Esophagus squamous epithelium (tissue), 5 donors: ENCODE measurements around the gene SVIL. TPM values are rescaled to one million over a fixed set of nuclear protein-coding genes. Genes with fewer than 3 reads are reported as not detected.
A peak's percentile ranks its signal among the peaks of the same experiment; 100 is the strongest.

Experiments used
- DNase-seq: peaks from one replicate; lab custom pipeline; 2025; lab: John Stamatoyannopoulos, UW
- H3K27ac ChIP-seq, 4 donors: fragments of 200-600 bp; sonication (generic); one replicate each; pipeline ENCODE4 v1.5.1; 2016 to 2019; ENCODE audit warnings: mild to moderate bottlenecking in 1 of 4
- H3K27me3 ChIP-seq, 4 donors: fragments of 200-600 bp; sonication (generic); 1 replicate in 3 of 4; 2 replicates in 1 of 4; pipeline versions ENCODE4 v1.5.1 to v1.6.0; 2017 to 2021; ENCODE audit warnings: antibody characterized with exemption in 1 of 4
- H3K36me3 ChIP-seq, 3 donors: fragments of 200-600 bp; sonication (generic); one replicate each; pipeline ENCODE4 v1.5.1; 2016 to 2019
- H3K4me1 ChIP-seq, 3 donors: fragments of 200-600 bp; sonication (generic); one replicate each; pipeline ENCODE4 v1.5.1; 2017 to 2019
- H3K4me3 ChIP-seq, 4 donors: fragments of 200-600 bp; sonication (generic); 1 replicate in 3 of 4; 2 replicates in 1 of 4; pipeline ENCODE4 v1.5.1; 2016 to 2019; ENCODE audit warnings: mild to moderate bottlenecking in 2 of 4, moderate library complexity in 1 of 4
- H3K9me3 ChIP-seq, 3 donors: fragments of 200-600 bp; sonication (generic); one replicate each; pipeline ENCODE4 v1.5.1; 2016 to 2019
- POLR2A ChIP-seq, 4 donors: fragments of 450-650 bp; IDR thresholded peaks; one replicate each; pipeline ENCODE4 v1.6.1; 2017; ENCODE audit warnings: antibody characterized with exemption in 4 of 4, mild to moderate bottlenecking in 4 of 4, moderate library complexity in 3 of 4
- WGBS, 2 donors: methylation state at CpG; one replicate each; pipeline ENCODE4 v1.1.5; 2018; 5-methylcytosine and 5-hydroxymethylcytosine counted together
- intact Hi-C: fragments of 100-400 bp; cut with DNase I; formaldehyde crosslinking; loops from one replicate; pipeline ENCODE4 v1.15.0; 2022
- total RNA-seq, 4 donors: library from RNA; depleted of rRNA; stranded (reverse); fragments of >200 nt; gene quantifications; one replicate each; pipeline ENCODE4 v1.1.0, GENCODE V29; 2016
- TF ChIP-seq, protein P1 (sequence below), 6 experiments: fragments of 450-650 bp in 4 of 6; fragments of 200-600 bp in 2 of 6; sonication (generic) in 2 of 6; IDR thresholded peaks; one replicate each; pipeline ENCODE4 v1.5.1; 2016 to 2019; ENCODE audit warnings: antibody characterized with exemption in 6 of 6, mild to moderate bottlenecking in 4 of 6, moderate library complexity in 4 of 6
- donor health status: DM: yes; HTN: yes; CAD: no.

The SVIL gene
- total RNA-seq, 4 donors from 2014 or later, result 71.1 to 227 (median 147) TPM

DNA sequence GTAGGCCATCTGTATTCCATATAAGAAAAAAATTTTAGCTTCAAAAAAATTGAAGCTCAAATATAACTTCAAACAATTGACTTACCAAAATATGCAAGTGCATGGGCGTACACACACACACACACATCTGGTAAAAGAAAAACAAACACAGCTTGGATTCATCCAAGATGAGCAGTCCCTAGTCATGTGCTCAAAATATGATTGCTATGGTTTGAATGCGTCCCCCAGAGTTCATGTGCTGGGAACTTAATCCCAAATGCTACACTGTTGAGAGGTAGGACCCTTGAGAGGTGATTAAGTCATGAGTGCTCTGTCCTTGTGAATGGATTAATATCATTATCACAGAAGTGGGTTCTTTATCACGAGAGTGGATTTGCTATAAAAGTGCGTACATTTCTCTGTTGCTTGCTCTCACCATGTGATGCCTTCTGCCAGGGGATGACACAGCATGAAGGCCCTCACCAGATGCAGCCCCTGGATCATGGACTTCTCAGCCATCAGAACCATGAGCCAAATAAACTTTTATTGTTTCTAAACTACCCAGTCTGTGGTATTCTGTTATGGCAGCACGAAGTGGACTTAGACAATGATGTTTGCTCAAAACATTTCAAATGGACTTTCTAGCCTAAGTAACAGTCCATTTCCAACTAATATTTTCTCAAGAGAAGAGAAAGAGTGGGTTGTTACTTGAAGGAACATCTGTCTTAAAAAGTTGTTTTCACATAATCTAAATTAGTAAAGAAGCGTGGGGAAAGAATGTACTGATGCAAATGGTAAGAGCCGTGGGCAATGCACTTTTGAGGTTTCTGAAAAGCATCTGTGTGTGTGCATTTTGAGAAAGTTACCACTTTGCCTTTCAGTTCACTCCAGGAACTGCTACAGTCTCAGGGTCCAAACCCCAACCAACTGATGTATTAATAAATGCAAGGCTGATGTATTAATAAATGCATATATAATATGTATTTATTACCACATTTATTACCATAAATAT is 15.1 kb upstream of the SVIL start:
- H3K36me3 ChIP-seq, result peaks cover 0 to 39% (median 0%) of the 10 kb centered on the region in 3 donors
- intact Hi-C loops, result no loop called here
- WGBS, 2 donors, result 75 to 84% methylated on average over 7 of the region's 7 CpGs
- no peaks in the 10 kb centered on the region for H3K27me3 ChIP-seq
- no peak for DNase-seq
- no peak overlapping the region for H3K4me3 ChIP-seq
- TF ChIP-seq POLR2A (IDR thresholded peaks at IDR 0.05), result no peak
- TF ChIP-seq, protein P1, sequence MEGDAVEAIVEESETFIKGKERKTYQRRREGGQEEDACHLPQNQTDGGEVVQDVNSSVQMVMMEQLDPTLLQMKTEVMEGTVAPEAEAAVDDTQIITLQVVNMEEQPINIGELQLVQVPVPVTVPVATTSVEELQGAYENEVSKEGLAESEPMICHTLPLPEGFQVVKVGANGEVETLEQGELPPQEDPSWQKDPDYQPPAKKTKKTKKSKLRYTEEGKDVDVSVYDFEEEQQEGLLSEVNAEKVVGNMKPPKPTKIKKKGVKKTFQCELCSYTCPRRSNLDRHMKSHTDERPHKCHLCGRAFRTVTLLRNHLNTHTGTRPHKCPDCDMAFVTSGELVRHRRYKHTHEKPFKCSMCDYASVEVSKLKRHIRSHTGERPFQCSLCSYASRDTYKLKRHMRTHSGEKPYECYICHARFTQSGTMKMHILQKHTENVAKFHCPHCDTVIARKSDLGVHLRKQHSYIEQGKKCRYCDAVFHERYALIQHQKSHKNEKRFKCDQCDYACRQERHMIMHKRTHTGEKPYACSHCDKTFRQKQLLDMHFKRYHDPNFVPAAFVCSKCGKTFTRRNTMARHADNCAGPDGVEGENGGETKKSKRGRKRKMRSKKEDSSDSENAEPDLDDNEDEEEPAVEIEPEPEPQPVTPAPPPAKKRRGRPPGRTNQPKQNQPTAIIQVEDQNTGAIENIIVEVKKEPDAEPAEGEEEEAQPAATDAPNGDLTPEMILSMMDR (IDR thresholded peaks at IDR 0.05), result no peak
- H3K27ac ChIP-seq, result peak overlapping the region in 3 of 4 donors; percentile 54 to 90 (median 80)
- H3K4me1 ChIP-seq, result peaks cover 25 to 52% (median 38%) of the 10 kb centered on the region in 3 donors
- no peaks in the 10 kb centered on the region for H3K9me3 ChIP-seq

DNA sequence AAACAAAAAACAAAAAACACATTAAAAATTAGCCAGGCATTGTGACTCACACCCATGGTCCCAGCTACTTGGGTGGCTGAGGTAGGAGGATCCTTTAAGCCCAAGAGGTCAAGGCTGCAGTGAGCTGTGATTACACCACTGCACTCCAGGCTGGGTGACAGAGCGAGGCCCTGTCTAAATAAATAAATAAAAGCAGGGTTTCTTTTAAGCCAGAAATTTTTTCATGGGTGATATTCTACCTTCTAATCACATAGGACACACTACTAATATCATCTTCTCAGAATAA is 14.2 kb upstream of the SVIL start:
- intact Hi-C loops, result no loop called here
- H3K4me1 ChIP-seq, result peaks cover 28 to 62% (median 44%) of the 10 kb centered on the region in 3 donors
- no peaks in the 10 kb centered on the region for H3K9me3 ChIP-seq
- no peak for DNase-seq
- TF ChIP-seq, protein P1 (IDR thresholded peaks at IDR 0.05), result no peak
- 65 to 79% methylated on average over 1 of the region's 1 CpG for WGBS, 2 donors
- no peaks in the 10 kb centered on the region for H3K27me3 ChIP-seq
- peak overlapping the region; percentile 46 to 90 (median 76) for H3K27ac ChIP-seq
- H3K36me3 ChIP-seq, result peaks cover 0 to 39% (median 0%) of the 10 kb centered on the region in 3 donors
- no peak overlapping the region for H3K4me3 ChIP-seq

DNA sequence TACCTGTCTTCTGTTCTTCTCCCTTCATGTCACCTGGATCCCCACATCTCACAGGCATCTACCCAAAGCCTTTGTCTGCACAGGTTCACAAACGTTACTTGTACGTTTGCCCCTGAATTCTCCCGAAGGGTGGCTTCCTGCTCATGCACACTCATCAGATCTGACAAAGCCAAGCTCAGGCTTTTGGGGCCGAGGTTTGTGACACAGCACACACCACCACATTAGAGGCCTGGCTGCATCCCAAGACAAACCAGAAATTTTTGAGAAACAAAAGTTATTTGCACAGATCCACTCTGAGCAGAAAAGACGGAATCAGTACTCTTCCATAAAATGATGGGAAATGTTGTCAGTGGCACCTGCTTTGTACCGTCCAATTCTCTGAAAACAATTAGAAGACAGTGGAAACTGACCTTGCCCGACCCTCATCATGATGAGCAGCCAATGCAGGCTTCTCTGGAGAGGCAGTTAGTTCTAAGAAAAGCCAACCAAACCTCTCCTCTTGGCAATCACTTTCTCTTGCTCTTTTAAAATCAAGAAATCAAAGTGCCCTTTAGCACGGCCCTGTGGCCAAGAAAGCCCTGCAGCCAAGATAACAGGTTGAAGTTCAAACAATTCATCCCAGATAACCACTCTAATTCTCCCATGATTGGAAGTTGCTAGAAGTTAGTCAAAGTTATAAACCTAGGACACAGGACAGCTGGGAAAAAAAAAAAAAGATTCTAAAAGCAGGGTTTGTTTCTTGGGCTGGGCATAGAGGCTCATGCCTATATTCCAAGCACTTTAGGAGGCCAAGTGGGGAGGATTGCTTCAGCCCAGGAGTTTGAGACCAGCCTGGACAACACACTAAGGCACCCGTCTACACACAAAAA is 13.6 kb upstream of the SVIL start:
- TF ChIP-seq, protein P1 (IDR thresholded peaks at IDR 0.05), result no peak
- no peak for TF ChIP-seq POLR2A (IDR thresholded peaks at IDR 0.05)
- H3K4me1 ChIP-seq, result peaks cover 28 to 67% (median 48%) of the 10 kb centered on the region in 3 donors
- 16 to 28% methylated on average over 8 to 9 of the region's 9 CpGs for WGBS, 2 donors
- no peaks in the 10 kb centered on the region for H3K9me3 ChIP-seq
- intact Hi-C loops, result no loop called here
- H3K36me3 ChIP-seq, result peaks cover 0 to 41% (median 0%) of the 10 kb centered on the region in 3 donors
- no peaks in the 10 kb centered on the region for H3K27me3 ChIP-seq
- H3K4me3 ChIP-seq, result no peak overlapping the region
- DNase-seq, result no peak
- H3K27ac ChIP-seq, result peak overlapping the region; percentile 46 to 90 (median 76)

DNA sequence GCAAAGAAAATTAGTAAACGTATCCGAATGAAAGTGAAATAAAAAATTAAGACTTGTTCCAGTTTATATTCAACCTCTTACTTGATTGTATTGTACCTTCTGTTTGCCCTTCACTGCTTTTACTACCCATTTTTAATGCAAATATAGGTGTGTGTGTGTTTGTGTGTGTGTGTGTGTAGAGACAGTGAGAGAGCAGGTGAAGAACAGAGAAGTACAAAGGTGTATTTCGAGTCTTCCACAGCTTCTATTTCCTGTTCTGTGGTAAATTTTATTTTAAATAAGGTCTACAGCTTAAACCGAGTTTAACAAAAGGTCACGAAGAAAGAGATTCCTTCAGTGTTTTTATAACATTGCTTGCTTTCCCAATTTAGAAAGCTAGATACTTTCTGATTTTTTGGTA is 12.7 kb upstream of the SVIL start:
- peaks cover 28 to 76% (median 52%) of the 10 kb centered on the region in 3 donors for H3K4me1 ChIP-seq
- H3K4me3 ChIP-seq, result peak overlapping the region in 1 of 4 donors; percentile 24
- H3K27ac ChIP-seq, result peak overlapping the region; percentile 29 to 90 (median 80)
- WGBS, 2 donors, result 22 to 36% methylated on average over 5 of the region's 5 CpGs
- DNase-seq, result no peak
- intact Hi-C loops, result no loop called here
- TF ChIP-seq, protein P1 (IDR thresholded peaks at IDR 0.05), result no peak
- no peak for TF ChIP-seq POLR2A (IDR thresholded peaks at IDR 0.05)
- no peaks in the 10 kb centered on the region for H3K27me3 ChIP-seq
- peaks cover 0 to 36% (median 0%) of the 10 kb centered on the region in 3 donors for H3K36me3 ChIP-seq
- H3K9me3 ChIP-seq, result no peaks in the 10 kb centered on the region
